ENCODE data around the gene RNF34.
"Not testable (repeated sequence)": the region's sequence is repeated elsewhere in the genome, so short reads cannot be mapped to it uniquely, and the experiment has no call there.

RNF34 gene, protein sequence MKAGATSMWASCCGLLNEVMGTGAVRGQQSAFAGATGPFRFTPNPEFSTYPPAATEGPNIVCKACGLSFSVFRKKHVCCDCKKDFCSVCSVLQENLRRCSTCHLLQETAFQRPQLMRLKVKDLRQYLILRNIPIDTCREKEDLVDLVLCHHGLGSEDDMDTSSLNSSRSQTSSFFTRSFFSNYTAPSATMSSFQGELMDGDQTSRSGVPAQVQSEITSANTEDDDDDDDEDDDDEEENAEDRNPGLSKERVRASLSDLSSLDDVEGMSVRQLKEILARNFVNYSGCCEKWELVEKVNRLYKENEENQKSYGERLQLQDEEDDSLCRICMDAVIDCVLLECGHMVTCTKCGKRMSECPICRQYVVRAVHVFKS

GRCh38 chr12:121399391-121400331 lies at the start of gene RNF34:
Gene RNF34 (plus strand): TSS chr12:121400118. CDS start chr12:121400213, 95 bp downstream.
- DNase-seq (ENCODE audit: low spot score) = peak; percentile 98

- DNase-seq (ENCODE audit: low spot score) = peak; percentile 97
Measured at GRCh38 chr12:121351820-121352681, 47.9 kb upstream of the RNF34 start, which contains the start of gene ANAPC5. Gene ANAPC5 (minus strand): TSS chr12:121352411. CDS start chr12:121352340, 71 bp downstream.

GRCh38 chr12:121352682-121353018 lies 47.3 kb upstream of the RNF34 start:
- DNase-seq (ENCODE audit: low spot score) = no peak

DNA sequence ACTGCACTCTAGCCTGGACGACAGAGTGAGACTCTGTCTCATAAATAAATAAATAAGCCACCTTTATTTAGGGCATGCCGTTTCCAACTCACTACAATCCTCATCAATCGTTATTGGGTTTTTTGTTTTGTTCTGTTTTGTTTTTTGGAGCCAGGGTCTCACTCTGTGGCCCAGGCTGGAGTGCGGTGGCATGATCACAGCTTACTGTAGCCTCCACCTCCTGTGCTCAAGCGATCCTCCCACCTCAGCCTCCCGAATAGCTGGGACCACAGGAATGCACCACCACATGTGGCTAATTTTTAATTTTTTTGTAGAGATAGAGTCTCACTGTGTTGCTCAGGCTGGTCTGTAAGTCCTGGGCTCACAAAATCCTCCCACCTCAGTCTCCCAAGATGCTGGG lies 44.1 kb upstream of the RNF34 start:
- no peak for DNase-seq (ENCODE audit: low spot score)

GRCh38 chr12:121356657-121357056 lies 43.3 kb upstream of the RNF34 start:
- no peak for DNase-seq (ENCODE audit: low spot score)

DNA sequence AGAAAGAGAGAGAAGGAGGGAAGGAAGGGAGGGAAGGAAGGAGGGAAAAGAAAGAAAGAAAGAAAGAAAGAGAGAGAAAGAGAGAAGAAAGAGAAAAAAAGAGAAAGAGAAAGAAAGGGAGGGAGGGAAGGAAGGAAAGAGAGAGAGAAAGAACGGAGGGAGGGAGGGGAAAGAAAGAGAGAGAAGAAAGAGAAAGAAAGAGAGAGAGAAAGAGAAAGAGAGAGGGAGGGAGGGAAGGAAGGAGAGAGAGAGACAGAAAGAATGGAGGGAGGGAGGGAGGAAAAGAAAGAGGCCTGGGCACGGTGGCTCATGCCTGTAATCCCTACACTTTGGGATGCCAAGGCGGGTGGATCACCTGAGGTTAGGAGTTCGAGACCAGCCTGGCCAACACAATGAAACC lies 42.6 kb upstream of the RNF34 start:
- no peak for DNase-seq (ENCODE audit: low spot score)

- no peak for DNase-seq (ENCODE audit: low spot score)
Measured at GRCh38 chr12:121358073-121358472, 41.8 kb upstream of the RNF34 start.

- DNase-seq (ENCODE audit: low spot score) = no peak
Measured at GRCh38 chr12:121364683-121365121, 35.2 kb upstream of the RNF34 start.

GRCh38 chr12:121365416-121366062 lies 34.4 kb upstream of the RNF34 start:
- DNase-seq (ENCODE audit: low spot score) = no peak

DNA sequence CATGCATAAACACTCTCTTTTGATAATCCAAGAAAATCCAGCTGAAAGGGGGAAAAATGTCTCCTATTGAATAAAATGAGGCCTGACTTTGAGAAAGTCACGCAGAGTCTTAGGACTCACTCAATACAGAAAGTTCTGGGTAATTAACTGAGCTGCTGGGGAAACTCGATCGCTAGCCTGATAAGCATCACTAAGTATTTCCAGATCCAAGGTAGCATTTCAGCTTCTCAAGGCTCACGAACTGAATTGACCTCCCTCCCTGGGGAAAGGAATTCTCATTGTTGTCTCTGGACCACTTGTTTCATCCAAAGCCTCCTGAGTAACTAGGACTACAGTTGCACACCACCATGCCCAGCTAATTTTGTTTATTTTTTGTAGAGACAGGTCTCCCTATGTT lies 33.9 kb upstream of the RNF34 start:
- no peak for DNase-seq (ENCODE audit: low spot score)

DNA sequence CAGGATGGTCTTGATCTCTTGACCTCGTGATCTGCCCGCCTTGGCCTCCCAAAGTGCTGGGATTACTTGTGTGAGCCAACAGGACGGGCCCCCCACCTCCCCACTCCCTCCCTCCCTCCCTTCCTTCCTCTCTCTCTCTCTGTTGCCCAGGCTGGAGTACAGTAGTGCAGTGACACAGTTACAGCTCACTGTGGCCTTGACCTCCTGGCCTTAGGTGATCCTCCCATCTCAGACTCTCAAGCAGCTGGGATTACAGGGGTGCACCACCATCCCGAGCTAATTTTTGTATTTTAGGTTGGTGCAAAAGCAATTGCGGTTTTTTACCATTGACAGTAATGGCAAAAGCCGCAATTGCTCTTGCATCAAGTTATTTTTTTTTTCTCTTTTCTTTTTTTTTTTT lies 28.5 kb upstream of the RNF34 start:
- DNase-seq (ENCODE audit: low spot score) = no peak

GRCh38 chr12:121373755-121374154 lies 26.2 kb upstream of the RNF34 start:
- DNase-seq (ENCODE audit: low spot score) = no peak

DNA sequence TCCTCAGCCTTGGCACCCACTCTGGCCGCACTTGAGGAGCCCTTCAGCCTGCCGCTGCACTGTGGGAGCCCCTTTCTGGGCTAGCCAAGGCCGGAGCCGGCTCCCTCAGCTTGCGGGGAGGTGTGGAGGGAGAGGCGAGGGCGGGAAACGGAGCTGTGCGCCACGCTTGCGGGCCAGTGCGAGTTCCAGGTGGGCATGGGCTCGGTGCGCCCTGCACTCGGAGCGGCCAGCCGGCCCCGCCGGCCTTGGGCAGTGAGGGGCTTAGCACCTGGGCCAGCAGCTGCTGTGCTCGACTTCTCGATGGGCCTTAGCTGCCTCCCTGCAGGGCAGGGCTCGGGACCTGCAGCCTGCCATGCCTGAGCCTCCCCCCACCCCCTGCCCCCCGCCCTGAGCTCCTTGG lies 25.6 kb upstream of the RNF34 start:
- DNase-seq (ENCODE audit: low spot score) = not testable (repeated sequence)

GRCh38 chr12:121374945-121375584 lies 24.9 kb upstream of the RNF34 start:
- not testable (repeated sequence) for DNase-seq (ENCODE audit: low spot score)

DNA sequence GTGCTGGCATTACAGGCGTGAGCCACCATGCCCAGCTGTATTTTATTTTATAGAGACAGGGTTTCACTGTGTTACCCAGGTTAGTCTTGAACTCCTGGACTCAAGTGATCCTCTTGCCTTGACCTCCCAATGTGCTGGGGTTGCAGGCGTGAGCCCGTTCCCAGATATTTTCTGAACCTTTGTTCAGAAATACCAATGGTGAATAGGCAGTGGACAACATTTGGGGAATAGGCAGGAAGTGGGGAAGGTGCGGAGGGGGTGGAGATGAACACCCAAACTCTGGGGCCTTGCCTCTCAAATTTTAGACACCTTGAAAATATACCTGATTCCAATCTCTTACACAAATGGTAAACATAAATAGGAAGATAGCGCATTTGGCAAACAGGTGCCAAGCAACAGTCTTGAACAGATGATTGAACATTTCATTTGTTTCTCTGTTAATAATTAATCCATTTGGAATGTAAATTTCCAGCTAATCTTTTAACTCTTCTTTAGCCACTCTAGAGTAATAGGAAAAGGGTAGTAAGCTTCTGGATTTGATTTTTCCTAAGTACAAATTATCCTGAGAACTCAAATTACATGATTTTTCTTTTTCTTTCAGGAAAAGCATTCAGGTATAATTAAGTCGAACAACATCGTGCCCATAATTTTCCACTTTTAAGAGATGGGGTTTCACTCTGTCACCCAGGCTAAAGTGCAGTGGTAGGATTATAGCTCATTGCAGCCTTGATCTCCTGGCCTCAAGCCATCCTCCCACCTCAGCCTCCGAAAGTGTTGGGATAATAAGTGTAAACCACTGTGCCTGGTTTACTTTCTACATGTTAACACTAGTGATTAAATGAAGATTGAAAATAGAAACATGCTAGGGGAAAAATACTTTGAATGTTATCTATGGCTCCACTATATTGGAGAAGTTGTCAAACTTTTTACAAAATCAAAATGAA lies 22.9 kb upstream of the RNF34 start:
- DNase-seq (ENCODE audit: low spot score) = no peak

DNA sequence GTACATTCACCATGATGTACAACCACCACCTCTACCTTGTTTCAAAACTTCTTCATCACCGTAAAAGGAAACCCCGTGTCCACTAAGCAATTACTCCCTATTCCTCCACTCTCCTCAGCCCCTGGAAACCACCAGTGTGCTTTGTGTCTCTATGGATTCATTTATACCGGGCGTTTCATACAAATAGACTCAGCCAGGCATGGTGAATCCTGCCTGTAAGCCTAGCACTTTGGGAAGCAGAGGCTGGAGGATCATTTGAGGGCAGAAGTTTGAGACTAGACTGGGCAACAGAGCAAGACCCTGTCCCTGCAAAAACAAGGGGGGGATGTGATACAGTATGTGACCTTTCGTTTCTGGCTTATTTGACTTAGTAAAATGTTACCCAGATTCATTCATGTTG lies 21.2 kb upstream of the RNF34 start:
- DNase-seq (ENCODE audit: low spot score) = no peak

DNA sequence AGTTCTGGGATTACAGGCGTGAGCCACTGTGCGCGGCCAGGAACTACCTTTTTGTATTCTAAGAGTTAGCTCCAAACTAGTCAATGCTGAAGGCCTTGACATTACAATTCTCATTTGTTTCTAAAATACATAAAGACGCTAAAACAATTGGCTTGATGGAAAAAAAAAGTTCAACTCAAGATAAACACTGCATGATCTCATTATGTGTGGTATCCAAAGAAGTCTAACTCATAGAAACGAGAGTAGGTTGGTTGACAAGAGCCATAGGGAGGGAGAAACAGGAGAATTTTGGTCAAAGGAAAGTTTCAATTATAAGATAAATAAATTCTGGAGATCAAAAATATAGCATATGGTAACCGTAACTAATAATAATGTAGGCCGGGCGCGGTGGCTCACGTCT lies 20.0 kb upstream of the RNF34 start:
- DNase-seq (ENCODE audit: low spot score) = no peak

DNA sequence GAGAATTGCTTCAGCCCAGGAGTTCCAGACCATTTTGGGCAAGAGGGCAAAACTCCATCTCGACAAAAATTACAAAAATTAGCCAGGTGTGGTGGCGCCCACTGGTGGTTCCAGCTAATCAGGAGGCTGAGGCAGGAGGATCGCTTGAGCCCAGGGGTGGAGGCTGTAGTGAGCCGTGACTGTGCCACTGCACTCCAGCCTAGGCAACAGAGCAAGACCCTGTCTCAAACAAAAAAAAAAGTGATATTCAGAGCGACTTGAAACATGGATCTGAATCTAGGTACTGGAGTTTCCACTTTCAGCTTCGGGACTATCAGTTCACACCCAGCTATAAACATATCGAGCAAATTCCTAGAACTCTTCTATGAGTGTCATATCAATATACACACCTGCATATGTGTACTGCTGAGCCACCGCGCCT lies 16.3 kb upstream of the RNF34 start:
- DNase-seq (ENCODE audit: low spot score) = no peak

- DNase-seq (ENCODE audit: low spot score) = not testable (repeated sequence)
Measured at GRCh38 chr12:121384891-121385290, 15.0 kb upstream of the RNF34 start.

Measured in left forelimb (tissue), 1 donor.